Activated CD4-positive, alpha-beta T cell treated with anti-CD3 and anti-CD28 coated beads, Interleukin-2, Interleukin-6, amounts not matched to agents 100 ng/mL and 50 ng/mL, durations not matched to agents 16 hours and 8 hours (primary cell): Measurements from ENCODE around the gene DERL3.

ENCODE experiments used
- DNase-seq: peaks from one replicate; pipeline ENCODE4 v3.0.0-alpha.2; 2020

DERL3 gene

GRCh38 chr22:23828800-23829680 is 9.8 kb downstream of the DERL3 start:
- DNase-seq, result no peak

DNA sequence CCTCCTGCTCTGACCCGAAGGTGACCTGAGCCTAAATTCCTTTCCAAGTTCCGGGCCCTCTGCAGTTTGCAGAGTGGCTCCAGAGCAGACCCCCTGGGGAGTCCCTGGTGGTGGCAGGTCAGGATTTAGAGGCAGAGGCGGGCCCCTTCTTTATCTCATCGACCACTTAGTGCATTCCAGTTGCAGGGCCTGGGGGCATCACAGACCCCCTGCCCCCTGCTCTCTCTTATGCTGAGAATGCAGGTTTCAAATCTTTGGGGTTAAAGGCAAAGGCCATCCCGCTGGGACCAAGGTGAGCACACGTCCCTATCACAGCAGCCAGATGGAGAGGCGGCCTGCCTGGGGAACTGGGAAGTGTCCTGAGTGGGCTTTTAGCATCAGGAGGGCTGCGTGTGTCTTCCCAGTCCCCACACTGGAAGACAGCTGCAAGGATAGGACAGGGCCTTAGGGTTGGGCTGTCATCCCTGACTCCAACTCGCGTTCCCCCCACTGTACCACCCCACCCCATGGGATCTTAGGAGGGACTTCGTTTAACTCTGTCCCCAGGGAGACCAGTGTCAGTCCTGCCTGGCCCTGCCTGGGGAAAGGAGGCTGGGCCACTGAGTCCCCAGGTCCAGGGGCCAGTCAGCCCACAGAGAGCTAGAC is 11.3 kb downstream of the DERL3 start:
- no peak for DNase-seq

GRCh38 chr22:23826510-23827350 is 12.1 kb downstream of the DERL3 start:
- DNase-seq, result no peak

DNA sequence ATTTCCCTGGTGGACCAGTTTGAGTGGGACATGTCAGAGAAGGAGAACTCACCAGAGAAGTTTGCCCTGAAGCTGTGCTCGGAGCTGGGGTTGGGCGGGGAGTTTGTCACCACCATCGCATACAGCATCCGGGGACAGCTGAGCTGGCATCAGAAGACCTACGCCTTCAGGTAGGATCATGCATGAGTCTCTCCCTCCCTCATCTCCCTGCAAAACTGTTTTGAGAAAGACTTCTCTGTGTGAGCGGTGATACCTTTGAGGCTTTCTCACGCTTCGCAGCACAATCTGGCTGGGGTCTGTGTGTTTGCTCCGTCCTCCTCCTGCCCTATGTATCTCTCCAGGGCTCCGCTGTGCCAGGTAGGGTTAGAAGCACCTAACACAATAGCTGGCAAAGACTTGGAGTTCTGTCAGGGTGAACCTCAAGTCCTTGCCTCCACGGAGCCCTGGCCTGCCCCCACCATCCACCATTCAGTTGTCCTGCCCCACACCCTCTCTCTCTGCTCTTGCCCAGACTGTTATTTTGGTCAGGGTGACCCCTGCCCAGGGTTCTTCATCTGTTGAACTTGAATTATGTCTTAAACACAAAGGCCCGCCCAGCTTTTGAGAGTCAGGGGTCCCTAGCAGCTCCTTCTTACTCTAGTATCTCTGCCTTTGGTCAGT is 13.4 kb downstream of the DERL3 start:
- DNase-seq, result no peak

DNA sequence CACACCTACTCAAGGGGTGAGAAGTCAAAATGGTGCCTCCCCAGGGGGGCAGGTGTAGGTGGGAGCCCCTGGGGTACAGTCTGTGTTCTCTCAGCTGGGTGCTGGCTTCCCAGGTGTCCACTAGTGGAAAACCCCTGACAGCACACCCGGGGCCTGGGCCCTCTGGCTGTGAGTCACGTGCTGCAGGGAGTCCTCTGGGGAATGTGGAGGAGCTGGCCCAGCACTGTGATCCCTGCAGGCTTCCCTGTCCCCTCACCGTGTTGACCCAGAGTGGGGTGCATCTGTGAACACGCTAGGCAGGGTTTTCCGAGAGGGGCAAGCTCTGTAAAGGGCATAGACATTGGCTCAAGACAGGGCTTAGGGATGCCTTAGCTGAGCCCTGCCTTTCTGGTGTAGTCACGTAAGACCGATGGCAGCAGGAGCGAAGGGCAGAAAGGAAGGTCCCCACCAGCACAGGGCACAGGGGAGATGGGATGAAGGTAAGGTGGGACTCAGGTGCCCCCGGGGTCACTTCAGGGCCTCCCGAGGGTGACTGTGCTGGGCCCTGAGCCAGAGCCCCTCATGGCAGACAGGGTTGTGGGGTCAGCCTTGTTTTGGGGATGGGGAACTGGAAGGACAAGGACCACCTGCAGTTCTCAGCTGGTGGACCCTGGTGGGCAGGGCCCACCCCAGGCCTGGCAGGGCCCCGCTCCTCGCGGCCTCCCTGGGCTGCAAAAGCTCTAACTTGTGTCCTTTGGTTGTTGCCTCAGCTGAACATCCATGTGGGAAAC is 14.1 kb downstream of the DERL3 start:
- DNase-seq, result no peak

- no peak for DNase-seq
These were observed 15.4 kb downstream of the DERL3 start for GRCh38 chr22:23823331-23823791.

DNA sequence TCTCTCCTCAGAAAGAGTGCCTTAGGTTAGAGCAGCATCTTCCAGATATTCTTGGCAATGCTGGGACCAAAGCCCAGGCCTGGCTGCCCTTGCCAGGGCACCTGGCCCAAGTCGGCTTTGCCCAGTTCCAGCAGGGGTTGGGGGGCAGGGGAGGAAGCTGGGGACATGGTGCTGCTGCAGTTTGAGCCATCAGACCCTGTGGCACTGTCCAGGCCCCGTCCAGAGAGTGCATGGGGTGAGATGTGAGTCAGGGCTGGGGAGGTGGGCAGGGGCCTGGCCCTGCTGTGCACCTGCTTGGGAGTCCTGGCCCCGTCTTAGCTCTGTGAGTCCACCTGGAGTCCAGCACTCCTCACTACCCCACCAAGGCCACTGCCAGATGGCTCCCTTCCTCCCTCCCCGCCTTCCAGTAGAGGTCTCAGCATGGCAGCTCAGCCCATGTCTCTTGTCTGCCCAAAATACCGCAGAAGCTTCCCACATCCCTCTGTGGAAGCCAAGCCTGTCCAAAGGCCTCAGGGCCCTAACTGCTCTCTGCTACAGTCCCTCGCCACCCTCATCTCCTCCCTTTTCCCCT is 16.6 kb downstream of the DERL3 start:
- DNase-seq, result no peak

DNA sequence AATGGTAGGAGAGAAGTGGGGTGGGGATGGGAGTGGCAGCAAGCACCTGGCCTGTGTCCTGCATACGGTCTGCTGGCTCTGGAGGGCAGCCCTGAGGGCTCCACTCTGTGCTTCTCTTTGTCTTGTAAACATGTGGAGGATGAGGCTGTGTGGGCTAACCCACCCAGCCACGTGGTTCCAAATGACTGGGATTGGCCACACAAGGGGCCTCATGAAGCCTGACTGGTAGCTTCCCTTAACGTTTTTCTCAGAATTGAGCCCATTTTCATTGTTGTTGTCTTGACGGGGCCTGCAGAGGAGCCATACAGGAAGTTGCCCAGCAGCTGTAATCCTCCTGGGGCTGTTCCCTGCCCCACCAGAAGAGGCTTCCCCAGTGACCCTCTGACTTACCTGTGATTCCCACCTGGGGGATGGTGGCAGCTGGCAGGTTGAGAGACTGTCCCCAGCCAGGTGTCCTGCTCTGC is 18.0 kb downstream of the DERL3 start:
- peak; percentile 64 for DNase-seq

DNA sequence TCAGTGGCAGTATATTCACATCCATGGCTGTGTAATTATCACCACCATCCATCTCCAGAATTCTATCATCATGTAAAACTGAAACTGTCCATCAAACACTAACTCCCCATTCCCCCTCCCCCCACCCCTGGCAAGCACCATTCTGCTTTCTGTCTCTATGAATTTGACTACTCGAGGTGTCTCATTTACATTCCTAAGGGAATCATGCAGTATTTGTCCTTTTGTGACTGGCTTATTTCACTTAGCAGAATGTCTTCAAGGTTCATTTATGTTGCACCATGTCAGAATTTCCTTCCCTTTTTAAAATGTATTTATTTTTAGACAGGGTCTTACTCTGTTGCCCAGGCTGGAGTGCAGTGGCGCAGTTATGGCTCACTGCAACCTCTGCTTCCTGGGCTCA is 20.3 kb downstream of the DERL3 start:
- no peak for DNase-seq

DNA sequence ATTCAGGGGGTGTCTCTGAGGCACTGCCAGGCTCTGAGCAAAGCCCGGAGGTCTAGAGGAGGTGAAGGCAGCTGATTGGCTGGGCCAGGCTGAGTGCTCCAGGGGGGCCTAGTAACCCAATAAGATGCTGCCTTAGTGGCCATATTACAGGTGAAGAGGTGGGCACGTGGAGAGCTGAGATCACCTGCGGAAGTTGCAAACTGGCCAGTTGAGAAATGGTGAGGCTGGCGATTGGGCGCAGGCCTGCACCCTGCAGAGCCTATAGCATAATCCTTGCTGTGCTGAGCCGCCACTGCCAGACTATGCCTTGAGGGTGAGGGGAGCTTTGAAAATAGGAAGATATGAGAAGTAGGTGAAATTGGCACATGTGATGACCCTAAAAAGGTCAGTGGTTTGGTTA is 21.7 kb downstream of the DERL3 start:
- DNase-seq, result no peak

DNA sequence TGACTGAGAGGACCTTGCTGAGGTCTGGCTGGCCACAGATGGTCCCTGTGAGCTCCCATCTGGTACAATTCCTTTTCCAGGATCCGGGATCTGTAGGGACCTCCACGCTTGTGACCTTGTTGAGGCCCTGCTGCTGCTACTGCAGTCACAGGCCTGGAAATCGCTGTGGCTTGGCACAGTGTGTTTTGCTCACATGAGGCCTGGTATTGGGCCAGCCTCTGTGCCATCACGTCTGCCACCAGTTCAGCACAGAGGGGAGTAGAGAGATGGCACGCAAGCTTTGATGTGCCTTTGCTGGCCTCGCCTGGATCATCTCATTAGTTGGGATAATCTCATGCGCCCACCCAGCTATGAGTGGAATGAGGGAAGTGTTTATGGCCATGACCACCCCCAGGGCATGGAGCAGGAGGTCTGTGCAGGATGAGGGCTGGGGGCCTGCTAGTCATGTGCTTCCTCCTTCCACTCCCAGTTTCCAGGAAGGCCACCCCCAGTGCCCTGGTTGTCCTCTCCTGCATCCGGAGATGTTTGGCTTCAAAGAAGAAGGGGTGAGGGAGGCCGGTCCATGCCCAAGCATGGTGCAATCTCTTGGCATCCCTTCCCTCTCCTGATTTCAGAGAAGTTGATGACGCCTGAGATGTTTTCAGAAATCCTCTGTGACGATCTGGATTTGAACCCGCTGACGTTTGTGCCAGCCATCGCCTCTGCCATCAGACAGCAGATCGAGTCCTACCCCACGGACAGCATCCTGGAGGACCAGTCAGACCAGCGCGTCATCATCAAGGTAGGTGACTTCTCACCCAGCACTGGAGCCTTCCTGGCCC is 22.4 kb downstream of the DERL3 start:
- DNase-seq, result no peak

DNA sequence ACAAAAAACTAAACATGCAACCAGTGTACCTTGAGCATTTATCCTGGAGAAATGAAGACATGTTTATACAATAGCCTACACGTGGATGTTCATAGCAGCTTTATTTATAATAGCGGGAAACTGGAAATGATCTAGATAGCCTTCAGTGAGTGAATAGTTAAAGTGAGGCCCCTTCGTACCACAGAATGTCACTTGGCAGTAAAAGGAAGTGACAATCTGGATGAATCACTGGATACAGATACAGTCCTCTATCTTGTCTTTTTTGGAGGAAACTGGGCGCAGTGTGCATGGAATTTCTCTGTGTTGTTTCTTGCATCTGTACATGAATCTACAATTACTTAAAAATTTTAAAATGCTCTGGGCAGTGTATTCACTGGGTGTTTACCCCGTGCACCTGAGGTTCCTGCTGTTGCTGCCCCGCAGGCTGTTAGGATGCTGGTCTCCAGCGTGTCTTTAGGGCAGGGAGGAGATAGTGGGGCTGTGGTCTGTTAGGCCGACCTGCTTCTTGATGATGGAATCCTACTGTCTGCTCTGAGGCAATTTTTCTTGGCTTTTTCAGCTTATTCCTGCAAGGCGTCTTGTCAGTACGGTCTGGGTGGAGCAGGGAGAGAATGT is 23.2 kb downstream of the DERL3 start:
- DNase-seq, result no peak

DNA sequence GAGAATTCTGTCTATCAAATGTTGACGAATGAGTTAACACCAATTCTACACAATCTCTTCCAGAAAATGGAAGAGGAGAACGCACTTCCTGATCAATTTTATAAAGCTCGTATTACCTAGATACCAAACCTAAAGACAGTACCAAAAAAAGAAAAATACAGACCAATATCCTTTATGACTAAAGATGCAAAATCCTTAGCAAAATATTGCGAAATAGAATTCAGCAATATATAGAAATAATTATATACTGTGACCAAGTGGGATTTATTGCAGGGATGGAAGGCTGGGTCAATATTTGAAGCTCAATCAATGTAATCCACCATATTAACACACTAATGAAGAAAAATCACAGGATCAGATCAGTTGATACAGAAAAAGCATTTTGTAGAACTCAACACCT is 26.4 kb downstream of the DERL3 start:
- DNase-seq, result no peak

- no peak for DNase-seq
These were observed 32.0 kb downstream of the DERL3 start for GRCh38 chr22:23806837-23807236.

DNA sequence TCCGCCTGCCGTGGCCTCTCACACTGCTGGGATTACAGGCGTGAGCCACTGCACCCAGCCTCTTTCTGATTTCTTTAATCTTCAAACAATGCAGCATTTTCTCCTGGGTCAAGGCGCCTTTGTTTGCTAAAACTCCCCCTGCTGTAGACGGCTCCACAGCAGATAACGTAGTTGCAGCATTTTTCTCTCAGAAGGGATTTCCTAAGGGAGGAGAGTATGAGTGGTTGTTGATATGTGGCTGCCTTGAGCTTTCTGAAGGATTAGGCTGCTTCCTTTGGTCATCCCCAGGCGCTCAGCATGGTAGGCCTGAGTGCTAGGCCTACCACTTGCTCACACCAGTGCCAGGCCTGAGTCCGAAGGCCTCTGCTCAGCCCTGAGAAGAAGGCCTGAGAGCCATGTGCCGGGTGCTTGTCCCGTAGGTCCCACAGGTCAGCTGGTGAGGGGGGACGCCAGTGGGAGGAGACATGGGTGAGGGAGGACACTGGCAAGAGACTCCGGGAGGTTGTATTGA is 34.0 kb downstream of the DERL3 start:
- DNase-seq, result no peak

GRCh38 chr22:23803001-23803819 is 35.6 kb downstream of the DERL3 start:
- no peak for DNase-seq

GRCh38 chr22:23801886-23802377 is 36.9 kb downstream of the DERL3 start:
- no peak for DNase-seq

- no peak for DNase-seq
These were observed 37.5 kb downstream of the DERL3 start for GRCh38 chr22:23801238-23801821.
